M059J (cell line): Measurements from ENCODE around the gene TDRD10. TPM values are rescaled to one million over a fixed set of nuclear protein-coding genes. Genes with fewer than 3 reads are reported as not detected.

Experiments used
- DNase-seq: peaks from one replicate; pipeline ENCODE4 v3.0.0-alpha.2; 2012; ENCODE audit warnings: low read depth
- total RNA-seq: library from RNA; depleted of rRNA; stranded (reverse); fragments of >200 nt; shearing (Covaris generic); gene quantifications from 2 replicates; pipeline ENCODE4 v1.2.3, GENCODE V29; 2014; rRNA removed

Gene TDRD10
- total RNA-seq, 1 experiment from 2014 or later = not detected

GRCh38 chr1:154577346-154578057 is 75.5 kb downstream of the TDRD10 start:
- DNase-seq = no peak

- peak; percentile 39 for DNase-seq
Measured at GRCh38 chr1:154578058-154578418, 76.0 kb downstream of the TDRD10 start.

- no peak for DNase-seq
Measured at GRCh38 chr1:154579374-154579773, 77.4 kb downstream of the TDRD10 start.

- DNase-seq = no peak
Measured at GRCh38 chr1:154581766-154582165, 79.7 kb downstream of the TDRD10 start.

- DNase-seq = no peak
Measured at GRCh38 chr1:154582885-154583284, 80.9 kb downstream of the TDRD10 start.

- no peak for DNase-seq
Measured at GRCh38 chr1:154583773-154584172, 81.8 kb downstream of the TDRD10 start.

- DNase-seq = no peak
Measured at GRCh38 chr1:154584267-154584994, 82.4 kb downstream of the TDRD10 start.

DNA sequence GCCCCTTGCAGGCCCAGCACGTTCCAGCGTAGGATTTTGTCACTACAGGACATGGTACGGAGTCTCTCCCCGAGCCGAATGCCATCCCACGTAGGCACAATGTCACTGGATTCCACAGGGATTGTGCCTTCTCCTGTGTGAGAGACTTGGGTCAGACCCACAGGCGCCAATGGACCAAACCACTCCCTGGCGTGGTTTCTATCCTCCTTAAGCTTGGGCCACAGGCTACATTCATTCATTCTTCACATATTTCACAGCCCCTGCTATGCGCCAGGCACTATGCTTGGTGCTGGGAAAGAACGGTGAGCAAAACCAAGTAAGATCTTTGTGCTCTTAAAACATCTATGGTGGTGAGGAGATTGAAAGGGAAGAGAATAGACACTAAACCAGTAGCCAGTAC is 84.2 kb downstream of the TDRD10 start:
- DNase-seq = no peak

GRCh38 chr1:154586641-154587040 is 84.6 kb downstream of the TDRD10 start:
- no peak for DNase-seq

DNA sequence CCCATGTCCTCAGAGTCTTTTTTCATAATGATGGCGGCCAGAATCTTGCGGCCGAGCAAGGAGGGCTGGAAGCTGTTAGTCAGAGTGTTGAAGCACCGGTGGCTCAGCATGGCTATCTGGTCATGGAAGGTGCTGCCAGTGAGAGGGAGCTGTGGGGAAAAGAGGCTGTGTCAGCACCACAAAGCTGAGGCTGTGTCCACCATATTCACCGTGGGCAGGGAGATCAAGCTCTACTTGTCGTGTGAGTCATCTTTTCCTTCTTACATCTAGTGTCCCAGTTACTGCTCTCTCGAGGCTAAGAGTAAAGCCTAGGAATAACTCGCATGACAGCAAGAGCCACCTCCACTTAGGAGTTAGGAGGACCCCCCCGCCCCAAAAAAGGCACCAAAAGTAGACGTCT is 87.8 kb downstream of the TDRD10 start:
- no peak for DNase-seq

- no peak for DNase-seq
Measured at GRCh38 chr1:154590756-154591155, 88.7 kb downstream of the TDRD10 start.

- DNase-seq = no peak
Measured at GRCh38 chr1:154591206-154591605, 89.2 kb downstream of the TDRD10 start.

DNA sequence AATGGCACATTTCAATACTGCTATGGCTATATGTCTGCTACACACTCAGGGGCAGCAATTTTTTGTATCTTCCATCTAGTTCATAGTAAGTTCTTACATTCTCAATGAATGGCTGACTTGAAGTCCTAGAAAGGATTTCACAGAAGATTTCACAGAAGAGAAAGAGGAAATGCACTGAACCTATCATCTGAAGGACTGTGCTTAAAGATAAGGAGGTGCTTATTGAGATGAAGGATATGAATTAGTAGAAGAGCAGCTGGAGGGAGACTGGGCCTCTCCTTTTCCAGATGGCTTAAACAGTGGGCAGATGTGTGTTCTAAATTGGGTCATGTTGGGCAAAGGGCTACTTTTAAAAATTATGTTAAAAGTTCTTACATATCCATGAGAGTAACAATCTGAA is 91.4 kb downstream of the TDRD10 start:
- DNase-seq = no peak

GRCh38 chr1:154594811-154595210 is 92.8 kb downstream of the TDRD10 start:
- DNase-seq = no peak

DNA sequence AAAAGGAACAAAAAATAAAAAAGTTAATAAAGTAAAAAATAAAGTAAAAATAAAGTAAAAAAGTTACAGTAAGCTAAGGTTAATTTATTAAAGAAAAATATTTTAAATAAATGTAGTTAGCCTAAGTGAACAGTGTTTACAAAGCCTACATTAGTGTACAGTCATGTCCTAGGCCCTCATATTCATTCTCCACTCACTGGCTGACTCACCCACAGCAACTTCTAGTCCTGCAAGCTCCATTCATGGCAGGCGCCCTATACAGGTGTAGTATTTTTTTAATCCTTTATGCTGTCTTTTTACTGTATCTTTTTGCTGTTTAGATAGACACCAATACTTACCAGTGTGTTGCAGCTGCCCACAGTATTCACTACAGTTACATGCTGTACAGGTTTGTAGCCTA is 93.6 kb downstream of the TDRD10 start:
- peak; percentile 63 for DNase-seq

Other genes with a start within 250 kb of the TDRD10 start
- 92.3 and 123 TPM in 2 replicates for gene HAX1, start 229.6 kb upstream of the TDRD10 start, total RNA-seq
- not detected in 2 replicates for gene AQP10, start 181.1 kb upstream of the TDRD10 start, total RNA-seq
- gene ATP8B2, start 176.7 kb upstream of the TDRD10 start, total RNA-seq = 48.6 and 57.2 TPM in 2 replicates
- gene IL6R, start 96.9 kb upstream of the TDRD10 start, total RNA-seq = 2.3 and 3.8 TPM in 2 replicates
- not detected in 2 replicates for gene SHE, start 193 bp downstream of the TDRD10 start, total RNA-seq
- 34.2 and 42.4 TPM in 2 replicates for gene UBE2Q1, start 56.4 kb downstream of the TDRD10 start, total RNA-seq
- gene CHRNB2, start 65.6 kb downstream of the TDRD10 start, total RNA-seq = not detected in 2 replicates
- 178 and 260 TPM in 2 replicates for gene ADAR, start 106.0 kb downstream of the TDRD10 start, total RNA-seq